Measurements from ENCODE around the gene IVNS1ABP. TPM values are rescaled to one million over a fixed set of nuclear protein-coding genes. Genes with fewer than 3 reads are reported as not detected.
A peak's percentile ranks its signal among the peaks of the same experiment; 100 is the strongest.

The IVNS1ABP gene
- total and polyA plus RNA-seq, 9 of the 15 experiments (the other 6 are each of a cell fraction or from before 2014, with no cell fraction given), result 30.6 to 126 (median 77.7) TPM

DNA sequence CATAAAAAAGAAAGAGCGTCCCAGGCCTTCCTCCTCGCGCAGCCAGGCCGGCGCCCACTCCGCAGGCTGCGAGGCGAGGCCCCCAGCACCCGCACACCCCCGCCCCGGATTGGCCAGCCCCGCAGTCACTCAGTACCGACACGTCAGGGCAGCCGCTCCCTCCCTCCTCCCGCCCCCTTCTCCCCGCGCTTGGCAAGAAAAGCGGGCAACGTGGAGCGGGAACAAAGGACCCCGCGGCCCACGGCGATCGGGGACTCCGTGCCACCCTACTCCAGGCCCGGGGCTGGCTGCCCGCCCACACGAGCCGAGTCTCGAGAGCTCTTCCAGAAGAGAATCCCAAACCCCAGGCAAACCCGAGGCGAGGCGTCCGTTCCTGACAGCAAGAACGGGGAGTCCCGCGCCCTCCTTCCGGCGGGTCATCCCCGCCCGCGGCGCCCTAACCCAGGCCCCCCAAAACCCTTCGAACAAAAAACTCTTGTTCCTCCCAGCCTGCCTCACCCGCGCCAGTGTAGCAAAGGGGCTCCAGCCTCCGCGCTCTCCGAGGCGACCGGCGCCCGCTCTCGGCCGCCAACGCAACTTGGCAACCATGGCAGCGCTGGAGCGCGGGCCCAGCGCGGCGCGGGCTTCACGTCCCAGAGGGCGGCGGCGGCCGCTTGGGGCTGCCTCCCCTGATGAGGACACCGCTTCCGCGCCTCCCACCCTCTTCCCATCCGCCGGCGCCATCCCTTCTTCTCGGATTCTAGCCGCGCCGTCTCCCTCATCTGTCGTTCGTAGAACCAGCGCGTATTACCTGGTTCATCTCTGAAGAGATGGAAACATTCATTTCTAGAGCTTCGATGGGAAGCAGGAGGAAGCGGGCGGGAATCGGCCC lies 645 bp downstream of the IVNS1ABP start (continued):
- TF ChIP-seq ZBTB8A (IDR thresholded peaks at IDR 0.05; ENCODE audit: partially characterized antibody) (no peak), HNRNPH1 (optimal IDR thresholded peaks at IDR 0.05; ENCODE audit: low read depth, low read length) (no peak), MYC (IDR thresholded peaks at IDR 0.05; ENCODE audit: low read depth, low read length) (no peak; the same call in 1 of the 2 replicates), MYC (CRISPR knock-in tag; IDR thresholded peaks at IDR 0.05; ENCODE audit: borderline replicate concordance, low read depth) (peak; percentile 70; the same call in 1 of the 2 replicates), CCAR2 (IDR thresholded peaks at IDR 0.05; ENCODE audit: low read depth, low read length) (no peak), ZNF695 (CRISPR knock-in tag; IDR thresholded peaks at IDR 0.05) (no peak), KLF6 (CRISPR knock-in tag; IDR thresholded peaks at IDR 0.05; ENCODE audit: borderline replicate concordance) (peak; percentile 57; the same call in 1 of the 2 replicates), BCL6 (CRISPR knock-in tag; IDR thresholded peaks at IDR 0.05) (no peak), RCOR1 (IDR thresholded peaks at IDR 0.05; ENCODE audit: borderline replicate concordance in 1 of 2, low read depth in 2 of 2, low read length in 2 of 2) (no peak), POLR3G (IDR thresholded peaks at IDR 0.05; ENCODE audit: extremely low read depth, insufficient read length, insufficient replicate concordance) (no peak), ZNF347 (CRISPR knock-in tag; IDR thresholded peaks at IDR 0.05; ENCODE audit: low read depth) (no peak), ZNF224 (CRISPR knock-in tag; IDR thresholded peaks at IDR 0.05) (no peak), ZFP1 (CRISPR knock-in tag; IDR thresholded peaks at IDR 0.05) (peak; percentile 23; the same call in 1 of the 2 replicates)
- TF ChIP-seq, protein P1, sequence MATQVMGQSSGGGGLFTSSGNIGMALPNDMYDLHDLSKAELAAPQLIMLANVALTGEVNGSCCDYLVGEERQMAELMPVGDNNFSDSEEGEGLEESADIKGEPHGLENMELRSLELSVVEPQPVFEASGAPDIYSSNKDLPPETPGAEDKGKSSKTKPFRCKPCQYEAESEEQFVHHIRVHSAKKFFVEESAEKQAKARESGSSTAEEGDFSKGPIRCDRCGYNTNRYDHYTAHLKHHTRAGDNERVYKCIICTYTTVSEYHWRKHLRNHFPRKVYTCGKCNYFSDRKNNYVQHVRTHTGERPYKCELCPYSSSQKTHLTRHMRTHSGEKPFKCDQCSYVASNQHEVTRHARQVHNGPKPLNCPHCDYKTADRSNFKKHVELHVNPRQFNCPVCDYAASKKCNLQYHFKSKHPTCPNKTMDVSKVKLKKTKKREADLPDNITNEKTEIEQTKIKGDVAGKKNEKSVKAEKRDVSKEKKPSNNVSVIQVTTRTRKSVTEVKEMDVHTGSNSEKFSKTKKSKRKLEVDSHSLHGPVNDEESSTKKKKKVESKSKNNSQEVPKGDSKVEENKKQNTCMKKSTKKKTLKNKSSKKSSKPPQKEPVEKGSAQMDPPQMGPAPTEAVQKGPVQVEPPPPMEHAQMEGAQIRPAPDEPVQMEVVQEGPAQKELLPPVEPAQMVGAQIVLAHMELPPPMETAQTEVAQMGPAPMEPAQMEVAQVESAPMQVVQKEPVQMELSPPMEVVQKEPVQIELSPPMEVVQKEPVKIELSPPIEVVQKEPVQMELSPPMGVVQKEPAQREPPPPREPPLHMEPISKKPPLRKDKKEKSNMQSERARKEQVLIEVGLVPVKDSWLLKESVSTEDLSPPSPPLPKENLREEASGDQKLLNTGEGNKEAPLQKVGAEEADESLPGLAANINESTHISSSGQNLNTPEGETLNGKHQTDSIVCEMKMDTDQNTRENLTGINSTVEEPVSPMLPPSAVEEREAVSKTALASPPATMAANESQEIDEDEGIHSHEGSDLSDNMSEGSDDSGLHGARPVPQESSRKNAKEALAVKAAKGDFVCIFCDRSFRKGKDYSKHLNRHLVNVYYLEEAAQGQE (IDR thresholded peaks at IDR 0.05; ENCODE audit: borderline replicate concordance), result no peak
- TF ChIP-seq, protein P1 (CRISPR knock-in tag; IDR thresholded peaks at IDR 0.05; ENCODE audit: low read depth), result no peak
- TF ChIP-seq, protein P2, sequence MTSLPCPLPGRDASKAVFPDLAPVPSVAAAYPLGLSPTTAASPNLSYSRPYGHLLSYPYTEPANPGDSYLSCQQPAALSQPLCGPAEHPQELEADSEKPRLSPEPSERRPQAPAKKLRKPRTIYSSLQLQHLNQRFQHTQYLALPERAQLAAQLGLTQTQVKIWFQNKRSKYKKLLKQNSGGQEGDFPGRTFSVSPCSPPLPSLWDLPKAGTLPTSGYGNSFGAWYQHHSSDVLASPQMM (CRISPR knock-in tag; IDR thresholded peaks at IDR 0.05), result no peak
- TF ChIP-seq, protein P3, sequence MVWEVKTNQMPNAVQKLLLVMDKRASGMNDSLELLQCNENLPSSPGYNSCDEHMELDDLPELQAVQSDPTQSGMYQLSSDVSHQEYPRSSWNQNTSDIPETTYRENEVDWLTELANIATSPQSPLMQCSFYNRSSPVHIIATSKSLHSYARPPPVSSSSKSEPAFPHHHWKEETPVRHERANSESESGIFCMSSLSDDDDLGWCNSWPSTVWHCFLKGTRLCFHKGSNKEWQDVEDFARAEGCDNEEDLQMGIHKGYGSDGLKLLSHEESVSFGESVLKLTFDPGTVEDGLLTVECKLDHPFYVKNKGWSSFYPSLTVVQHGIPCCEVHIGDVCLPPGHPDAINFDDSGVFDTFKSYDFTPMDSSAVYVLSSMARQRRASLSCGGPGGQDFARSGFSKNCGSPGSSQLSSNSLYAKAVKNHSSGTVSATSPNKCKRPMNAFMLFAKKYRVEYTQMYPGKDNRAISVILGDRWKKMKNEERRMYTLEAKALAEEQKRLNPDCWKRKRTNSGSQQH (CRISPR knock-in tag; IDR thresholded peaks at IDR 0.05), result peak; percentile 72; the same call in 1 of the 2 replicates
